CD4-positive, alpha-beta T cell treated with Interleukin-17A for 4 hours (primary cell): Measurements from ENCODE around the gene ADAM15.

Experiments used
- DNase-seq: peaks from one replicate; pipeline ENCODE4 v3.0.0-alpha.2; 2020; ENCODE audit warnings: mixed read lengths

Gene ADAM15

DNA sequence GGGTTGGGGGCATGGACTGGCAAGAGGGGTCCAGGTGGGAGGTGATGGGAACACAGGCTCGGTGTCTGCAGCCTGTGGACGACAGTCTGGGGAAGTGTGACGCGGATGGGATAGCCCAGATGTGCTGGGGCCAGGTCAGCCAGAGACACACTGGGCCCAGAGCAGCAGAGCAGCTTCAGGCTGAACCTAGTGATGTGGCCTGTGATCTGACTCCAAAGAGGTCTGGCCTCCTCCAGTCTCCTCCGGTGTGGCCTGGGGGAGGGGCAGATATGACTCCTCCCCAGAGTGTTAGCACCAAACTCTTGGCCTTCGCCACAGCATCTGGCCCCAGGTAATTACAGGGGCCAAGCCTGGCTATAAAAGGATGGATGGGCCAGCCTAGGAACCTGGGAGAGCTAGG lies 41.0 kb downstream of the ADAM15 start:
- DNase-seq: no peak

DNA sequence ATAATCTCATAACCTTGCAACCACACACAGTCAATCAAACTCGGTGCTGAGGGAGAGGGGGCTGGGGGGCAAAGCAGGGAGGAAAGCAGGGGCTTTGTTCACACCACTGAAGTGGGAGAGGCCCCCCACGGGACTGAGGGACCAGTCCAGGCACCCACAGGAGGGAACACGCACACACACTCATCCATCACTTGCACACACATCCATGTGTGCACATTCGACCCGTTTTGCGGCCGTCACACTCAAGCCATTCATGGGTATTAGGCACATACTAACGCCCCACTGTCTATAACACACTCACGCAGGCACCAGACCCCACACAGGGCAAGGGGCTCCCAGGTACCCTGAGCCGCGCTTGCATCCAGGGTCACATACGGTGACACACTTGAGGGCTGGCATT lies 41.5 kb downstream of the ADAM15 start:
- no peak for DNase-seq

DNA sequence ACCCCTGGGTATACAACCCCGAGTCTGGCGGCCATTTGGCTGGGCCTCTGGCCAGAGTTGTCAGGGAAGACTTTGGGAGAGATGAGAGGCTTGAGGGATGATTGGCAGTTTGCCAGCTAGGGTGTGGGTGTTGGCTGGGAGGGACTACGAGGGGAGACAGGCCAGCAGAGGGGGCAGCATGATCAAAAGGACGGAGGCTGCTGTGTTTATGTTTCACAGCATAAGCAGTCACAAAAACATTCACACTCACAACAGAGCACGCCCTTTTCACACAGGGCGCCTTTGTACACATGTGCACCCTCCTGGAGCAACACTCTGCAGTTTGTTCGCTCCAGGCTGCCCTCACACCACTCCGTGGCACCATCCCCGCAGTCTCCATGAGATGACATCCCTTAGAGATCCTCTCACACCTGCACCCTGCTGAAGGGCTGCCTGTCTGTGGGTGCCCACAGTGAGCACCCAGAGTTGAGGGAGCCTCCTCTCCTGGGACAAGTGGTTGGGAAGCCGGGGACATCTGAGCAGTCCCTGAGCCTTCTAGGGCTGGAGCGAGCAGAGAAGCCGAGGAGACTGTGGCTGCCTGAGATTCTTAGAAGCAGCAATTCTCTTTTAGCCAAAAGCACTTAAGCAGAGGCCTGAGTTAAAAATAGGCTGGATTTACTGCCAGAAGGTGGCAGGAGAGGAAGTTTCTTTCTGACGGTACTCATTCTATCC lies 43.0 kb downstream of the ADAM15 start:
- no peak for DNase-seq

DNA sequence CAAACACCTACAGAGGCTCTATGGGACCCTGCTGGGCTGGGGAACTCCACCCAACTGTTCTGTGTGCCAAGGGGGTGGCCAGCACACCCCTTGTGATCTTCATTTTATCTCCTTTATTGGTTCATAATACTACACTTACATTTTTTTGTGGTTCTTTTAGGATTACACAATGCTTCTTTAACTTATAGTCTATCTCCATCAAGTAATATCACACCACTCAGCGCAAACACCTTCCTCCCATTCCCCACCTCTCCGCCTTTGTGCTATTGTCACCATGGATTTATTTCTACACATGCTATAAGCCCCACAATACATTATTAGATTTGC lies 43.5 kb downstream of the ADAM15 start:
- DNase-seq: no peak

DNA sequence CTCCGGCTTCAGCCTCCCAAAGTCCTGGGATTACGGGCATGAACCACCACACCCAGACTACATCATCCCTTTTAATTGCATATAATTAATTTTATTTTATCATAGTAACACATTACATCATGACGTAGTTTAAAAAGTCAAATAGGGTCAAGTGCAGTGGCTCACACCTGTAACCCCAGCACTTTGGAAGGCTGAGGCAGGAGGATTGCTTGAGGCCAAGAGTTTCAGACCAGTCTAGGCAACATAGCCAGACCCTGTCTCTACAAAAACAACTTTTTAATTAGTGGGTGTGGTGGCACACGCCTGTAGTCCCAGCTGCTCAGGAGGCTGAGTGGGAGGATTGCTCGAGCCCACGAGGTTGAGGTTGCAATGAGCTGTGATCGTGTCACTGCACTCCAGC lies 48.2 kb downstream of the ADAM15 start:
- DNase-seq: no peak

DNA sequence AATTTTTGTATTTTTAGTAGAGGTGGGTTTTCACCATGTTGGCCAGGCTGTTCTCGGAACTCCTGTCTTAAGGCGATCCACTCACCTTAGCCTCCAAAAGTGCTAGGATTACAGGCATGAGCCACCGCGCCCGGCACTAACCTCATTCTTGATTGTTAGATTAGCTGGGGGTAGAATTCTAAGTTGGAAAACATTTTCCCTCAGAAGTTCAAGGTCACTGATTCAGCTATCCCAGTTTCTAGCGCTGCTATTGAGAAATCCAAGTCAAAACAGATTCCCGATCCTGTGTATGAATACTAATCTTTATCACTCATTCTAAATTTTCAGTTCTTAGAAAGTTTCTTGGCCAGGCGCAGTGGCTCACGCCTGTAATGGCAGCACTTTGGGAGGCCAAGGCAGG lies 52.2 kb downstream of the ADAM15 start:
- no peak for DNase-seq

DNA sequence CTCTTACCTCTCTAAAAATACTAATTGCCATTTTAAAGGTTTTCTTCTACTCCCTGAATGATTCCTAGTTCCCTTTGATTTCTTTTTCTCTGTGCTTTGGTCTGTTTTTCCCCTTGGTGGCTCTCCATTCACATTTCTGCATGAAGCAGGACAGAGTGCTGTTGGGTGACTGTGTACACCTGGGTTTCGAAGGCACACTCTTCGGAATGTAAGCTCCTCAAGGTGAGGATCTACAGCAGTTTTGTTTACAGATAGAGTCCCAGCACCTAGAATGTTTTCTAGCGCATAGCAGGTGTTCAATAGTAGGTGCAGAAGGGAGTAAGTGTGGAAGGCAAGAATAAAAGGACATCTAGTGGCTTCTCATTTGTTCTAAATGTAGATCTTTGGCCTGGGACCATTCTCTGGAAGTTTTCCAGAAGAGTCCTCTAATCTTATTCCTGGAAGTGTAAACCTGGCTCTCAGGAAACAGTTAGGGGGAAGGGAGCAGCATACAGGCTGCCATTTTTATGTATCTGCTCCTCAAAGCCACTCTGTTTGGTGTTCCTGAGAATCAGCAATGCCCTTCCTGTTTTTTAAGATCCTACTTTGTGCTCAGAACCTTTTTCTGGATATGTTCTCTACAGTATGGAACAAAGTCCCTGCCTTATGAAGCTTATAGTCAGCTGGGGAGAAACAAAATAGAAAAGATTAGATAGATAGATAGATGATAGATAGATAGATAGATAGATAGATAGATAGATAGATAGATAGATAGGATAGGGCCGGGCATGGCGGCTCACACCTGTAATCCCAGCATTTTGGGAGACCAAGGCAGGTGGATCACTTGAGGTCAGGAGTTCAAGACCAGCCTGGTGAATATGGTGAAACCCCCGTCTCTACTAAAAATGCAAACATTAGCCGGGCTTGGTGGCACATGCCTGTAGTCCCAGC lies 53.8 kb downstream of the ADAM15 start:
- DNase-seq: no peak

DNA sequence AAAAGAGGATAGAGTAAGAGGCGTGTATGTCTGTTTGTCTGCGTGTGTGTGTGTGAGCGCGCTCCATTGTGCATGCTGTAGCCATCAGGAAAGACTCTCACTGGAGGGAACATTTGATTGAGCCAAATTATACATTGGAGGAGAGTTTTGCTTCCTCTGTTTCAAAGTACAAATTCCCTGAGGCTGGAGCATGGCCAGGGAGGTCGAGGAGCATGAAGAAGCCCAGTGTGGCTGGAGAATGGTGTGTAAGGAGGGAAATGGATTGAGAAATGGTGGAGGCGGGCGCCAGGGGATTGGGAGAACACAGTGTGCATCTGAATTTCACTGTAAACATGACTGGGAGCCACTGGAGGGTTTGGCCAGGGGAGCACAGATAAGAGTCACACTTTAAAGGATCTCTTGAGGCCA lies 54.5 kb downstream of the ADAM15 start:
- DNase-seq: no peak

DNA sequence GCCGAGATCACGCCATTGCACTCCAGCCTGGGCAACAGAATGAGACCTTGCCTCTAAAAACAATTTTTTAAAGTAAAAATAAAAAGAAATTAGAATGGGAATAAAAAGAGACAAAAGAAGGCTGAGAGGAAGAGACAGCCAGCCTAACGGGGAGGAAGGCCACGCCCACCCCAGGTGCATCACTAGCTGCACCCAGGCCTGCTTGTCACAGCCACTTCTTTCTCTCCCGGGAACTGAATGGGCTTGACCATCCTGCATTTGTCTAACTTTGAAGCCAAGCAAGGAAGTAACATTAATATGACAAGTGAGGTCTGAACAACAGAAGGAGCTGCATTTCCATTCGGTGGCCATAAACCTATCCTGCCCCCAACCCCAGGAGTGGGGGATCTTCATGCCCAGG lies 55.7 kb downstream of the ADAM15 start:
- DNase-seq: no peak

DNA sequence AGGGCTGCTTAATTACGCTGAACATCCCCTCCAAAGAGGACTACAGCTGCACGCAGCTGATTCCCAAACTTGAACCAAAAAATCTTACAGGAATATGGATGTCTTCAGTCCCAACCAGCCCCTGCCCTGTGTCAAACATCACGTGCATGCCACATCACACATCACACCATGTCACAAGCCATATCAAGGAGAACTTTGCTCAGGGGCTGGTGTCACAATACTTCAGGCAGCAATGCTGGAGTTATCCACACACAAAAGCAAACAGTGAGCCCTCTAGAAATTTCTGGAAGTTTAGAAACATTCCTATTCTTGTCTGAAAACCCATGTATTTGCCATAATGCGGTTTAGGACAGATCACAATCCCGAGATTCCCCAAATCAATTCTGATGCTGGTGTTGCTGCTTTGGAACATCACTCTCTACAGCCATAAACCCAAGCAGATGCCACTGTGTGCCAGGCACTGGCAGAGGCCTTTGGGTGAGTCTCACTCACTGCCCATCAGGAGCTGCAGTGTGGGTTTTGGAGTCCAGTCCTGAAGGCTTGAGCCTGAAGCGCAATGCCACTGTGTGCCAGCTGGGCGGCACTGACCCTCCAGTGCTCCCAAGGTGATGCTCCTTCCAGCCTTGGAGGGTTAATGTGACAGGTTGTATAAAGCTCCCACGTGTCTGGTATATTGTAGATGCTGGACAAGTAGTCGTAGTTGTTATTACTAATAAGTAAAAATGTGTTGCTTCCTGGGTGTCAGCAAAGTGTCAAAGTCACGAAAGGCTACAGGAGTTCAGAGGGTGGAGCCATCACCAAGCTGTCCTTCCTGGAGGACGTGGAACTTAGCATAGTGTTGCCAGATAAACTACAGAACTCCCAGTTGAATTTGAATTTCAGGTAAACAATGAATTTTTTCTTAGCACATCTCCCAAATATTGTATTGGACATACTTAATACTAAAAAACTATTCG lies 56.5 kb downstream of the ADAM15 start:
- DNase-seq: no peak

DNA sequence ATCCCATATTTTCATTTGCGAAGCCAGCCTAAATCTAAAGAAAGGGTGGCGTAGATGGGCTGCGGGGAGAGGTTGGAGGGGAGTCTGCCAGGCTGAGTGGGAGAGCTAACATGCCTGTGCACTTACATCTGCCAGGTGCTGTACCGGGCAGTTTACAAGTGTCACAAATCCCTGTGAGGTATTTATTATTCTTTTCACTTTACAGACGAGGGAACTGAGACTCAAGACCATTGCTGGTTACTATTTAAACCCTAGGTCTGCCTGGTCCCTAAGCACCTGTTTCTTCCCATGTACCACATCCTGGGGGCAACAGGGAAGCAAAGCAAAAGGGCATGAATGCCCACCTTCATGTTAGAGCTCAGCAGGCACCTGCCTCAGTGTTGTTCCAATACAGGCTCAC lies 57.2 kb downstream of the ADAM15 start:
- DNase-seq: no peak

DNA sequence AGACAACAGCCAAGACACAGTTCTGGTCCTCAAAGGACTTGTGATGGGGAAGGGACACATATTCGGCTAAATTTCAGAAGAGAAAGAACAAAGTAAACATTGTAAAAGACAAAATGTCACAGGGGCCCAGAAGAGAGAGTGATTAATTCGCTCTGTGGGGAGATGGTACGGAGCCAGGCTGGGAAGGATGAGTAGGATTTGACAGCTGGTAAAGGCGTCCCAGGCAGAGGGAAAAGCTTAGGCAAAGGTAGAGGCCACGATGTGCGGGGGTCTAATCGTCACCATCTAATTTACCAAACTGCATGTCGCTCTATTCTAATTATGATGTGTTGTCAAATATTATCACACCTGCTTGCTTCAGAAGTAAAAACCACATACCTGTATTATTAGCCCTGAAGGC lies 59.3 kb downstream of the ADAM15 start:
- no peak for DNase-seq

DNA sequence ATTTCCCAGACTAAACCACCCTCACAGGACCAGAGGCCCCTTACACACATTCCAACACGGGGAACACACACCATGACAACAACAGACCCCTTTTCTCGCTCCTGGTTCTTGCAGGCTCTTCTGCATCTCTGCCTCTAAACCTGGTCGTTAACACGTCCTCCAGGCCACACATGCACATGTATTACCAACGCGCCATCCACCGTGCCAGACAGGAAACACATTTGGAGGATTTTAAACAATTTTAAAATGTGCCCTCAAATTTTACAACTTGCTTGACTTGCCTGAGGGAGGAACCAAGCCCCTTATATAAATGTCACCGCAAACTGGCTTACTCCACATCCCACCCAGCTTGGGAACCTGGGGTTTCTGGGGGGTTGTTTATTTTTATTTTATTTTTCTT lies 59.7 kb downstream of the ADAM15 start:
- DNase-seq: no peak
